Endometrium (tissue), 2 donors: ENCODE data around the gene HELZ.
"Not testable (repeated sequence)": the region's sequence is repeated elsewhere in the genome, so short reads cannot be mapped to it uniquely, and the experiment has no call there.

Experiments
- FAIRE-seq: peaks from 2 replicates; lab custom pipeline; 2012; peaks lifted over from hg19 to GRCh38; lab: Jason Lieb, UNC
- donor health status: control.
- donor health status: control.

Gene HELZ

GRCh38 chr17:67270416-67270815 is 25.4 kb upstream of the HELZ start:
- FAIRE-seq: no peak

DNA sequence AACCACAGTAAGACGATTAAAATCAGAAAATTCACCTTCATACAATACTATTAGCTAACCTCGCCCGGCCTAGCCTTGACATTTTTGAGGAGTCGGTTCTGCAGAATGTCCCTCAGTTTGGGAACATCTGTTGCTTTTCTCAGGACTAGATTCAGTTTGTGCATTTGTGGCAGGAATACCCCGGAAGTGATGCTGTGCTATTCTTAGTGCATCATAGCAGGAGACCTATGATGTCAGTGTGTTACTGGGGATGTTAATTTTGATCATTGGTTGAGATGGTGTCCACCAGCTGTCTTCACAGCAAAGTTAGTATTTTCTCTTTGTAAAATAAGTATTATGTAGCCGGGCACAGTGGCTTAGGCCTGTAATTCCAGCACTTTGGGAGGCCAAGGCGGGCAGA is 21.5 kb upstream of the HELZ start:
- FAIRE-seq: no peak

- no peak for FAIRE-seq
Measured at GRCh38 chr17:67265436-67266019, 20.5 kb upstream of the HELZ start.

DNA sequence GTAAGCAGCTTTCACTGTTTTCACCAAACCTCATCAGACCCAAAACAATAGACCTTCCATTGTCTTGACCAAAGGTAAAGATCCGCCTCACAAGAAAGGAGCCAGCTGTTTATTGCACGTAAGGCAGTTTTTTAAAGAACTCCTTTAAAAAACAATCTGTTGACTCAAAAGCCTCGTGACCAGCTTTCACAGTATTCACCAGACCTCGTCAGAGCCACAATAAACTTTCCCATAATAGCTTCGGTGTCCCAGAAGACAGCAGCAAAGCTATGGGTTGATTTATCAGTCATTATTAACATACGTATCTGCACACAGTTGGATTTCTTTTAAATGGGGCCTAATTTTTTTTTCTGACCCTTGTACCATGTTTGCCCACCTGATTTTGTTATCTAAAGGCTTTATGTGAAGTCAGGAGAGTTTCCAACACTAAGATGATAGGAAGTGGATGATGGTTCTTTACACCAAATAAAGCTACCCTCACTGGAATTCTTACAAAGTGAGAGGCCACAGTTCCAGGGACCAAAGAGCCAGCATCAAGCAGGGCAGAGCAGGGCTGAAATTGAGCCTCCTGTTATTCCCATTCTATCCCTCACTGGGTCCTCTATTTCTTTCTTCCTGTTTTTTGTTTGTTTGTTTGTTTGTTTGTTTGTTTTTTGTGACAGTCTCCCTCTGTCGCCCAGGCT is 17.6 kb upstream of the HELZ start:
- no peak for FAIRE-seq

GRCh38 chr17:67260170-67260987 is 15.4 kb upstream of the HELZ start:
- FAIRE-seq: no peak

DNA sequence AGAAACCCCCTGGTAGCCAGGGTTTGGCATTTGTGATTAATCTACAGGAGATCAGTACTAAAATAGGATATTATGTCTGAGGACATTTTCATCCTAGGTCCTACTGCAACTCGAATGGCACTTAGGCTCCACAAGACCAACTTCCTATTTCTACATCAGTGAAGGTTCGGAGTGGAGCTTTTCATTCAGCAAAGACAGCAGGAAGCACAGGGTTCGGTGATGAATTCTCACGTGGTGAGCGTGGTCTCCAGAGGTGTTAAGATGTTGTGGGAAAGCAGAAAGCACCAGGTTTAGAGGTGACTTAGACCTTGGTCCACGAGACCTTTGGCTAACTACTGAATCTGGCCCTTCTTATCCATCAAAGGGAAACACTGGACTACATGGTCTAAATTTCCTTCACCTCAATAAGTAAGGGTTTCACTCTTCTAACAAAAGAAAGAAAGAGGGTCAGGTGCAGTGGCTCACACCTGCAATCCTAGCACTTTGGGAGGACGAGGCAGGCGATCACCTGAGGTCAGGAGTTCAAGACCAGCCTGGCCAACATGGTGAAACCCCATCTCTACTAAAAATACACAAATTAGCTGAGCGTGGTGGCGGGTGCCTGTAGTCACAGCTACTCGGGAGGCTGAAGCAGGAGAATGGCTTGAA is 13.9 kb upstream of the HELZ start:
- no peak for FAIRE-seq

GRCh38 chr17:67256075-67256732 is 11.2 kb upstream of the HELZ start:
- no peak for FAIRE-seq

DNA sequence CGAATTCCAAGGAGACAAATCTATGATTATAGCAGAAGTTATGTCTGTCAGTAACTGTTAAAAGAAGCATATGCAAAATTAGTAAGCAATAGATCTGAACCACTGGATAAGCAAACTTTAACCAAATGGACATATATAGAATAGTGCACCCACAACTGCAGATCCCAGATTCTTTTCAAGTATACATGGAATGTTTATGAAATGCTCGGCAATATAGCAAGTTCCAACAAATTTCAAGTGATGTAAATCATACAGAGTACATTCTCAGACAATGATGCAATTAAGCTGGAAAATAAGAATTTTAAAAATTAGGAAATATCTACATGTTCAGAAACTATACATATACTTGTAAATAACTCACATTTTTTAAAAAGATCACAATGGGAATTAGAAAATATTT is 8.4 kb upstream of the HELZ start:
- no peak for FAIRE-seq

GRCh38 chr17:67251586-67251985 is 6.6 kb upstream of the HELZ start:
- not testable (repeated sequence) for FAIRE-seq

DNA sequence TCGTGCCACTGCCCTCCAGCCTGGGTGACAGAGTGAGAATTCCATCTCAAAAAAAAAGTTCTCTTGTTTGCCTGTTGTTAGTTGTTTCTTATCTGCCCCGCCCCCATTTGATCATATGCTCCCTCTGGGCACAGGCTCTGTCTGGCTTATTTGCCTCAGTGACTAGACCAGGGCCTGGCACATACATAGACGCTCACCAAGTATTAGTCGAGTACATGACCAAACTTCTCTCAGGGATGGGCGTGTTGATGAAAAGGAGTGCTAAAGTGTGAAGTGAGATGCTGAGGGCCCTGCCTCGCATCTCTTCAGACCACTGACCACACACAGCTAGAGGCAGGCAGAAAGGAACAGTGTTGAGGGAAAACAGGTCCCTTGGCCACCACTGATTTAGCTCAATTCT is 3.3 kb upstream of the HELZ start:
- FAIRE-seq: no peak

DNA sequence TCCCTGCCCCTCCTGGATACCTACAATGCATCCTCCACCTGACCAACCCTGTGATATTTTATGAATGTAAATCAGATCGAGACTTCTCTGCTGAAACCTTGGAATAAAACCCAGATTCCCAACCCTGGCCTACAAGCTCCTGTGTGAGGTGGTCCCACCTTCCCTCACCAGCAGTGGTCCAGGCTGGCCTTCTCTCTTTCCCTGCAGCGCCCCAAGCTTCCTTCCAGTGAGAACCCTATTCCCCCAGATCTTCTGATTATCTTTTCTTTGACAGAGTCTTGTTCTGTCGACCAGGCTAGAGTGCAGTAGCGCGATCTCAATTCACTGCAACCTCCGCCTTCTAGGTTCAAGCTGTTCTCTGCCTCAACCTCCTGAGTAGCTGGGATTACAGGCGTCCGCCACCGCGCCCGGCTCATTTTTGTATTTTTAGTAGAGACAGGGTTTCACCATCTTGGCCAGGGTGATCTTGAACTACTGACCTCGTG is 2.5 kb upstream of the HELZ start:
- FAIRE-seq: no peak

DNA sequence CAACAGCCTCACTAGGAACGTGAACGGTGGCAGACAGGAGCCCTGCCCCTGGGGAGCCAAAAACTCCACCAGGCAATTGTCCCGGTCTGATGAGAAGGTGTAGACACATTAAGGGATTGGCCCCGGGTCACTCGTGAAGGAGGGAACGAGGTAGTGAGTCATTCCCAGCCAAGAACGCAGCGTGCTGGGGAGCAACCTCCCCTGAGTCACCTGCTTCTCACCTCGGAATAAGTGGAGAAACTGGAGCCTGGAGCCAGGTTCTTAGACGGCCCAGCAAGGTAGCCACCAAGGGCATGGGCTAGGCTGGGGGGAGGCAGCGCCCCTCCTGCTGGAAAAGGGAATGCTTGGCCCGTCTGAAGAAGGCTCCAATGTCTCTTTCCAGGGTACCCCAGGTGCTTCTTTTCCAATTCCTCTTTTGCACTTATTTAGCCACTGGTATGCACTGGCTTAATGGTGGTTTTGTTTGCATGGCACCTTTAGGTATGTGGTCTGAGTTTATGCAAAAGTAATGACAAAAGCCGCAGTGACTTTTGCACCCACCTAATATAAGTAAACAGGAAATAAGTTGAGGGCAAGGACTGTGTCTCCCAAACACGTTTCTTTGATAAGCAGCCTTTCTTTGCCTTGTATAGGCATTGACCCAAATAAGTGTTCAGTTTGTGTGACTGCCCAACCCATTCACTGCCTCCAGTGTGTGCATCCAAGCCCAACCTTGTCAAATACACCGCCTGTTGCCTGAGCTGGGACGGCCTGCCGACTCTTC is 1.8 kb upstream of the HELZ start:
- no peak for FAIRE-seq

DNA sequence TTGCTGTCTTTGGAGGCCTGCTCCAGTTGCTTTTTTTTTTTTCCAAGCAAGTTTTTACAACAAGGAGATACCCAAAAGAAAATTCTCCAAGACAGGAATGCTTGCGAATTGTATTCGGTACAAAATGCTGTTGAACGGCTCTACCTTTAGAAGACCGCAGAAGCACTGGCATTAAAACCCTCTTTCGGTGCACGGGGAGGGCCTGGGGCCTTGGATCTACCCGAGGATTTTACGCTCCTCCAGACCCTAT is 1.3 kb upstream of the HELZ start:
- FAIRE-seq: no peak

GRCh38 chr17:67245694-67246402 is 852 bp upstream of the HELZ start:
- no peak for FAIRE-seq

GRCh38 chr17:67244431-67245072 is 444 bp downstream of the HELZ start:
- FAIRE-seq: no peak

DNA sequence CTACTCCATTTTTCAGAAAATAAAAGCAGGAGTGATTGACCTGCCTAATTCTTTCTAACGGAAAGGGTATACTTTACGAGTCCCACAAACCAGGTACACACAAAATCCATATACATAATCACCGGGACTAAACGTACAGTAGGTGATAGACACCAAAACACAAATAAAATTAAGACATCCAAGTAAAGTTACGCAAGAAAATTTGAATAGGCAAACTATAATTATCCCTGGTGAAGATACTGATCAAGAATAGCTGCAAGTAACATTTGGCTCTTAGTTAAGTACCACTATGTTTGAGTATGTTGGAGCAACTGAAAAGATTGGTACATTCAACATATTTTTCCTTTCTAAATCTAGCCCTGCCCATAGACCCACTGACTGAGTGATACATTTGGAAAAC is 1.7 kb downstream of the HELZ start:
- no peak for FAIRE-seq

- FAIRE-seq: no peak
Measured at GRCh38 chr17:67241719-67242341, 3.2 kb downstream of the HELZ start.

DNA sequence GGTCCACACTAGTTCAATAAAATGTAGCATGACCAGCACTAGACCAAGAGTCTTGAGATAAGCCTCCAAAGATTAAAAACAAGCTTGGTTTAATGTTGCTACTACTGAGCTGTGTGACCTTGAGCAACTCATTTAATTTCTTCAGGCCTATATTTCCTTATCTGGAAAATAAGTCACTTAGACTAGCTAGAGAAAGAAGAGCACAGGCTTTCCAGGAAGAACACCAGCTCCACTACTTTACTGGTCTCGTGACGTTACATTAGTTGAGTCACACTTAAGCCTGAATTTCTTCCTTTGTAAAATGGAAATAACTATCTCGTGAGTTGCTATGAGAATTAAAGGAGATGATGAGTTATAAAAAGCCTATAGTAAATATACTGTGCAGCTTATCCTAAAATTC is 5.4 kb downstream of the HELZ start:
- no peak for FAIRE-seq

- no peak for FAIRE-seq
Measured at GRCh38 chr17:67238991-67239390, 6.0 kb downstream of the HELZ start.

GRCh38 chr17:67232441-67232840 is 12.6 kb downstream of the HELZ start:
- no peak for FAIRE-seq
